Stimulated activated CD4-positive, alpha-beta T cell treated with anti-CD3 and anti-CD28 coated beads, Interleukin-1b, Interleukin-23, amount 100 ng/mL, for 1 hour (primary cell): ENCODE measurements around the gene TMEM72.

ENCODE experiments used
- DNase-seq, 2 donors: peaks; one replicate each; pipeline ENCODE4 v3.0.0-alpha.2; 2020; ENCODE audit warnings: low read depth in 2 of 2

TMEM72 gene

GRCh38 chr10:44968091-44968490 is 57.0 kb downstream of the TMEM72 start:
- DNase-seq: no peak

- no peak for DNase-seq
These were observed 57.6 kb downstream of the TMEM72 start for GRCh38 chr10:44968500-44969400.

GRCh38 chr10:44969854-44970253 is 58.7 kb downstream of the TMEM72 start:
- DNase-seq: no peak

DNA sequence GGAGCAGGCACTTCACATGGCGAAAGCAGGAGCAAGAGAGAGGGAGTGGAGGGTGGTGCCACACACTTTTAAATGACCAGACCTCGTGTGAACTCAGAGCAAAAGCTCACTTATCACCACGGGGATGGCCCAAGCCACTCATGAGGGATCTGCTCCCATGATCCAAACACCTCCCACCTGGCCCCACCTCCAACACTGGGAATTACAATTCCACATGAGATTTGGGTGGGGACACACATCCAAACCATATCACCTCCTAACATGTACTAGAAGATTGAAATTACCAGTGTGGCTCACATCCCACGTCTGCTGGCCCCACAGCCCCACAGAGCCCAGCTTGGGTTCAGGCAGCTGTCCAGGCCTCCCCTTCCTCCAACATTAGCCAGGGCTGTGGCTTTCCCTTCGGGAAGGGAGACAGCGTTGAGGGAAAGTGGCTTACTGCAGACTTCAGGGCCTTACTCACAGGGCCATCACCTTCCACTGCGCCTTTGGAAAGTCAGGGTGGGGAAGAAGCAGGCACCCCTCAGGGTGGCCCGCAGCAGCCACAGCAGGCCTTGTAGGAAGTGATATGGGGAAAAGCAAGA is 59.8 kb downstream of the TMEM72 start:
- no peak for DNase-seq

DNA sequence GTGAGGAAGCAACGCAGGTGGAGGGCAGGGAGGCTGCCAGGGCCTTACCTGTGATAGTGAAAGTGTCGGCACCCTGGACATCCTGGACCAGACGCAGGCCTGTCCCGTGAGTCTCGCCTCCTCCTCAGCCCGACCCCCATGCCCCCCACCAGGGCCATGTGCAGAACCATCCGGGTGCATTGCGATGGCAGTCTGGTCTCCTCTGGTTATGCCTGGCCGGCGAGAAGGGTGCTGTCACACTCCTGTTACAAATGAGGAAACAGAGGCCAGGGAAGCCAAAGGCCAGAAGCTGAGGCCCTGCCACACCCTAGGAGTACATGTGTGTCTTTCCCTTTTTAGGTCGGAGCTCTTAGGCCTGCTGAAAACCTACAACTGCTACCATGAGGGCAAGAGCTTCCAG is 60.3 kb downstream of the TMEM72 start:
- DNase-seq: no peak

DNA sequence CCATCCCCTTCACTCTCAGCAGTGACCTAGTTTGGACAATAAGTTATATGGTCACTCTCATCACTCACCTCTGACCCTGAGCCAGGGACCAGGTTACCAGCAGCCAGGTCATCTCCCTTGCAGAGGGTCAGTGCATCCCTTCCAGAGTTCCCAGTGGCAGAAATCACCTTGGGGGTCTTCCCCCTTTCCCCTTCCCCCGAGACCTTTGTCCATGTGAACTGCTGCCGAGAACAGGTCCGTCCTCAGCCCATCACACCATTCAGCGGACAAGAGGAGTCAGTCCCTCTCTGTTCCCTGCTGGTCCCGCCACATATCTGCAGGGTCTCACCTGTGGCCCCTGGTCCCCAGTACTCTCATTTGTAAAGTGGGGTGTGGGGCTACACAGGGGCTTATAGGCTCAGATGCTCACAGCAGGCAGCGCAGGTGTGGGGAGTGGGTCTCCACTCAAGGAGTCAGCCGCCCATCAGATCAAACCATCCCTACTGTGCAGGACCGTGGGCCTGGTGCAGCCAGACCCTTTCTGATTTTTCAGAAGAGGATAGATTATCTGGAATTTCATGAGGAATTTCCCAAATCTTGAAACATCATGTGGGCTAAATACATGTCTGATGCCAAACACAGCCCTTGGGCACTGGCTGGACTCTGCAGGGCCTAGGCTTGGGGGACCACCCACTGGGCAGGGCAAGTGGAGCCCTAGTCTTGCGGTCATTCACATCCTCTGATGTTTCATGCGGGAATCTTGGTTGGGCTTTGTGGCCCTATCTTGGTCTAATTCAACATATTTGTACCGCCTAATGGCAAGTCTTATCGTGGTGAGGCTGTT is 61.0 kb downstream of the TMEM72 start:
- no peak for DNase-seq

DNA sequence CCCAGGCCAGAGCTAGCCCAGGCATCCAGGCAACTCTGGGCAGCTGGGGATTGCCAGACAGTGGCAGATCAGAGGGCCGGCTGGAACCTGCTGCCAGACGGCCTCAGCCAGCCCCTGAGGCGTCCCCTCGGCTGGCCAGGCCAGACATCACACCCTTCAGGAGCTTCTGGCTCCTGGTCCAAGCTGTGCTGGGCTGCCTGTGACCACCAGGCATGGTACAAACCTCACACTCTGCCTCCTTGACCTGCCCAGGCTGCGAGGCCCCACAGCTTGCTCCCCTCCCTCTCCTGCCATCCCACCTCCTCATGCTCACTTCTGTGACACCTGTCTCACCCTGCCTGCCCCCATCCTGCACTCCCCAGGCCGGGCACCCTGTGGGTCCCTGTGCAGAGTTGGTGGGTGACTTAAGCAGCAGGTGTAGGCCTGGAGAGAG is 61.8 kb downstream of the TMEM72 start:
- no peak for DNase-seq

- DNase-seq: no peak
These were observed 62.4 kb downstream of the TMEM72 start for GRCh38 chr10:44973323-44974081.

DNA sequence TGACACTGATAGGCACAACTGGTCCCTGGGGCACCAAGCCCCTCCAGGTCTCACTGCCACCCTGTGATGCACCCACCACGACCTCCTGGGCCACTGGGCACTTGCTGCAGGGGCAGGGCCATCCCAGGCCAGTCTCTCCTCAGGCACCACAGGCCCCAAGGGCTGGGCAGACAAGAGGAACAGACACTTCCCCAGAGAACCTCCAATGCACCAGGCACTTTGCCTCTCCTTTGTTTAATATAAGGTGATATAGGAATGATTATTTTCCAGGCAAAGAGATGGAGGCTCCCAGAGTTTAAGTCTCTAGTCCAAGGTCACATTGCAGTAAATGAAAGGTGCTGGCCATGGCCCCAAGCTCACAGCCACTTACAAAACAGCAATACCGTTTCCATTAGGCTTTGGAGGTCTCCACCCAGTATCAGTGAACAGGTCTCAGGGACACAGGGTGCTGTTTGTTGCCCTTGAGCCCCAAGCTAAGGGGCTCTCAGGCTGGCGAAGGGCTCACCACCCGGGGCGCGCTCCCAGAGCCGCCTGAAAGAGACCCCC is 63.0 kb downstream of the TMEM72 start:
- no peak for DNase-seq

DNA sequence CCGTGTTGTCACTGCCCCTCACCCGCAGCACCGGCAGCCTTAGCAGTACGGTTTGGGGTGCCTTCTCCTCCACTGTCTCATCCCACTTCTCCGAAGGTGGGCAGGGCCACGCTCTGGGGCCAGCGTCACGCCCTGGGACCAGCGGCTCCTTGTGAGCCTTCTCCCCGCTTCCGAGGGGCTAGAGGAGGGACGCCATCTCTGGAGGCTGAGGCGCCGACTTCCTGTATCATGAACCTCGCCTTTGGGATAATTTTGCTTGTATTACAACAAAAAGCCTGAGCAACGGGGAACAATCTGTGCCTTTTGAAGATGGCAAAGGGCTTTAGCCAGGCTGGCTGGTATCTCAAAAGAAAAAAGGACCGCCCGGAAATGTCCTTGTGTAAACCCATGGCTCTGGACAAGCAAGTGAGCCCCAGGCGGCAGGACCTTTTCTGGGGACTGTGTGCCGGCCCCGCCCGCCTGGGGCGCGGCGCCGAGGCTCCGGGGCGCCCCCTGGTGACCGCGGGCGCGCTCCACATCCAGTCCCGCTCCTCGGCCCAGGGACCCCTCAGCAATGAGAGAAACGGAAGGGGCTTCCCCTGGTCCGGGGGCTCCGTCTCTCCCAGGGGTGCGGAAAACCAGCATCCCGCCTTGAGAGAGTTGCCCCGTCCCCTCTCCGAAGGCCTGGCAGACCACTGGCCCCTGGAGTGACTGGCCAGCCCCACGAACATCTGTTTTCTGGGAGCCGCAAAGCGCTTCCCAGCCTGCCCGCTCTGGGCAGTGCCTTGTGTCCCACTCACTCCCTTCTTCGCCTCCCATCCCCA is 63.7 kb downstream of the TMEM72 start:
- DNase-seq: peak; percentile 17 to 46

DNA sequence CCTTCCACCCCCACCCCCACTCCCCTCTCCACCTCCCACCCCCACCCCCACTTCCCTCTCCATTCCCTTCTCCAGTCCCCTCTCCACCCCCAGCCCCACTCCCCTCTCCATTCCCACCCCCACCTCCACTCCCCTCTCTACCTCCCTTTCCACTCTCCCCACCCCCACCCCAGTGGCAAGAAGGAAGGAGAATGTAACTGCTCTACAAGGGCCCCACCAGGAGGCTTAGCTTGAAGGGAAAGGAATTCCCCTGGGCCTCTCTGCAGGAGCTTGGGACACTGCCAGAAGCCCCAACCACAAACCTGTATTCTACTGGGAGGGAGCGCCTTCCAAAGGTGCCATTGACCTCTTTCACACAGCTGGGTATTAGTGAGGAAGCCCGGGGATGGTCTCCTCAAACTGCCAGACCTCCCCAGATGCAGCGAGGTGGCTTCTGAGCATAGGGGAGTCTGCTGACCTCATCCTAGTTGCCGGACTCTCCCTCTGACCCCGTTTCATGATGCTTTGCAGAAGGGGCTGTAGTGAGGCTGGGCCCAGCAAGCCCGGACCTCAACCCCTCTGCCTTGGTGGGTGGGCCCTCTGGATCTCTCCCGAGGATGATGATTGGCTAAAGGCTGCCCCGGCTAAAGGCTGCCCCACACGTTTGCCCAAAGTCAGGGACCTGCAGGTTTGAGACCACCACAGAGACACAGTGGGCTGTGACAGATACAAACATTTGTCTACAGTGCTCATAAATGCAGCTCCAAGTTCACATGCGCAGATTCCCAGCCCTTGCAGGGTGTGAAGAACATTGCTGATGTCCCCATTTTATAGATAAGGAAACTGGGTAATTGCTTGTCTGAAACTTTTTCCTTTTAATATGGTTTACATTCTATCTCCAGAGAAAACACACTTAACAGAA is 64.5 kb downstream of the TMEM72 start:
- no peak for DNase-seq

DNA sequence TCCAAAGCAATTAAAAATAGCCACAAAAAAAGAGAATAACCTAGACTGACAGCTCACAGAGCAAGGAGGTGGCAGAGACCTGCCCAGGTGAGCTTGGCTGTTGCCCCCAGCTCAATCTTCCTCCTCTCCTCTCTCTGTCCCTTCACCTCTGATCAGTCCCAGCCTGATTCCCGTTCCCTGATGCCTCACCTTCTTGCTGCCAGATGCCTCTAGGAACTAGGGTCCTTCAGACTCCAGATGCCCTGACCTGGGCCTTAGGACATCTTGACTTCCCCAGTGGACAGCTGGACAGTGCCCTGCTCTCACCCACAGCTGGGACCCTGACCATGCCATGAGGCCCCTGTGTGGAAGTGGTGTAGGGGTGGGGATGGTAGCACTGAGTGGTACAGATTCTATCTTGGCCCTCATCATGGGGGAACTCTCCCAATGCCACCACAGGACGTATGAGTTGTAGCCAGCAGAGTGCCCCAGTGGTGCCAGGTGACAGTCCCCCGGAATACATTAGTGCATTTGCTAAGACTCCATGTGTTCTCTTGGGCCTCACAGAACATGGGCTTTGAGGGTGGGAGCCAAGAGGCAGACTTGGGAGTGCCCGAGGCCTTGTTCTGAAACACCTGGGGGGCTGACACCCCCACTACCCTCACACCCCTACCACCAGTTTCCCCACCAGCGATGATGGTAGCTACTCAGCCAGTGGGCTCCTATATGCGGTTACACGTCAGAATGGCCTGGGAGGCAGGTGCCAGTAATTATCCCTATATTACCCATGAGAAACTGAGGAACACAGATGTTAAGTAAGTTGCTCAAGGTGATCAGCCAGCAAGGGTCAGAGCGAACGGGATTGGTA is 65.4 kb downstream of the TMEM72 start:
- no peak for DNase-seq

DNA sequence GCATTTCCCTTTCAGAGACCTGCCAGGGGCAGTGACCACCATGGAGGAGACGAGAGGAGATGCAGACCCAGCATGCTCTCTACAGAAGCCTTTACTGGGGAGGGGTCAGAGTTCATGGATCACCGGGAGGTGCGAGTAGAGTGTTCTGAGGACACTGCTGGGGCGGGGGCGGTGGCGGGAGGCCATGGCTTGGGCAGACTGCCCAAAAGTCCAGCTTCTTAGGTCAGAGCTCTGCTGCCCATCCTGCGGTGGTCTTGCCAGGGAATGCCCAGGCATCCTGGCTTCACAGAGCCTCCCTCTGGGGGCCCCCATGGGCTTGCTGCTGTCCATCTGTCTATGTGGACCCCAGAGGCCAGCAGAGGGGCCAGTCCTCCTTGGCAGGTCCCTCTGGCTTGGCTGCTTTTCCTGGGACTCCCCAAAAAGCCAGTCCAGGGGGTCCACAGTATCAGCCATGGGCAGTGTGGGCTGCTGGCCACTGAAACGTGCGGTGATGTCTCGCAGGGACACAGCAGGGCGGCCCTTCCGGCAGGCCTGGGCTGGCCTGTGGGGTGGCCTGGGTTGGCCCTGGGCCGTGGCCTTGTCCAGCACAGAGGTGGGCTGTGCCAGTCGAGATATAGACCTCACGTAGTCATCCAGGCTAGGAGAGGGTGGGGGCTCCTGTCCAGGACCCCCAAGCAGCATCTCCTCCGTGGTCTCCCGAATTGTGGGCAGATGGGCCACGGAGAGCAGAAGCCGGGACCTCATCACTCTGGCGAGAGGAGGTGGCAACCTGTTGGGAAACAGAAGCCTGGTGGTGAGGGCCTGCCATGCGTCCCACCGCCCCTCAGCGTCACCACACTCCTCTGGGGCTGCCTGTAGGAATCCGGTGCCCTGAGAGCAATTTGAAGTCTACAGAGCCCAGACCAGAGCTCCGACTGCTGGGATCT is 66.4 kb downstream of the TMEM72 start:
- no peak for DNase-seq

DNA sequence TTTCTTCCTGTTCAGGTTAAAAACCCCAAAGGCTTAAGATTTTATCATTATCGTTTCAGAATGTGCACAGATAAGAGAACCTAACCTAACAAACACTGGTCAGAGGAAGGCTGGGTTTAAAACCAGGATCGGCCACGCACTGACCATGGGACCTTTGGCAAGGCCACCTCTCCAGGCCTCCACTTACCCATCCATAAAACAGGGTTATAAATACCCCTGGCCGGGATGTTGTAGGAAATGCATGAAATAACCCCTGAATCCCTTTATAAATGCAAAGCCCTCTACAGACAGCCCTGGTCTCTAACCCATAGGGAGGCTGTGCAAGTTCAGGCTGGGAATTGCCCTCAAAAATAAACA is 67.1 kb downstream of the TMEM72 start:
- DNase-seq: no peak

DNA sequence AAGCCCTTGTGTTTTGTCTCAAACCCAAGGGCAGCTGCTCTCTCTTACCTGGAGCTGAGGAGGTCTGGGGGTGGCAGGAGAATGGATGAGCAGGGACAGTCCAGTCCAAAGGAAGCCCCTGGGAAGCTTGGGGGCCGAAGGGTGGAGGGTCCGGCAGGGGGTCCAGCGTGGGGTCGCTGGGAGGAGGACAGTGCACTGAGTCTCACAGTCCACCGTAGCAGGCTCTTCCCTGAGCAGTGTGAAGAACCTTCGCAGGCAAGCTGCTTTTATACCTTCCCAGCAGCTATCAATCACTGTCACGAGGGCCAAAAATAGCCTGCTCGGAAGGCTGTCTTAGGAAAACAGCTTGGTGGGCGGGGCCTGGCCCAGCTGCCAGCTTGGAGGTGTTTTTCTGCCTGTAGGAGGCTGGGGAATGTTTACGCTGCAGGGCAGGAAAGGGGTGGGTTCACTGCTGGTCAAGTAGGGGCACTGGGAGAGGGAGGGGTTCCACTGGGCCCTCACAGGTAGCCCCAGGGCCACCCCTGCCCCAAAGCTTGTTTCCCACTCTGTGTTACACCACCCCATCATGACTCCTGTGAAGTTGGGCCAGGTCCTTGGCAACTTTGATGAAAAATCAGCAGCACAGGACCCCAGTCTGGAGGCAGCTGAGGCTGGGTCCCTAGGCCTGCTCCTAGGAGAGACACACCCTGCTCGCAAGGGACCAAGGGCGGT is 67.6 kb downstream of the TMEM72 start, which contains the start of gene DEPP1:
TSS of gene DEPP1 (minus strand) at position 240 of the 711 bp plus-strand sequence. CDS start 779 bp downstream, outside the sequence.
- DNase-seq: no peak

- DNase-seq: no peak
These were observed 68.4 kb downstream of the TMEM72 start for GRCh38 chr10:44979281-44980191.
